ENCODE measurements around the gene CAP1.

GRCh38 chr1:40075266-40075665, 34.7 kb downstream of the CAP1 start:
- TF ChIP-seq EZH2 (IDR thresholded peaks at IDR 0.05; ENCODE audit: insufficient read depth, poor library complexity, severe bottlenecking) (no peak), EZH2phosphoT487 (IDR thresholded peaks at IDR 0.05; ENCODE audit: insufficient read depth, low read depth) (no peak)
